ENCODE measurements around the gene MANF.

Gene MANF

DNA sequence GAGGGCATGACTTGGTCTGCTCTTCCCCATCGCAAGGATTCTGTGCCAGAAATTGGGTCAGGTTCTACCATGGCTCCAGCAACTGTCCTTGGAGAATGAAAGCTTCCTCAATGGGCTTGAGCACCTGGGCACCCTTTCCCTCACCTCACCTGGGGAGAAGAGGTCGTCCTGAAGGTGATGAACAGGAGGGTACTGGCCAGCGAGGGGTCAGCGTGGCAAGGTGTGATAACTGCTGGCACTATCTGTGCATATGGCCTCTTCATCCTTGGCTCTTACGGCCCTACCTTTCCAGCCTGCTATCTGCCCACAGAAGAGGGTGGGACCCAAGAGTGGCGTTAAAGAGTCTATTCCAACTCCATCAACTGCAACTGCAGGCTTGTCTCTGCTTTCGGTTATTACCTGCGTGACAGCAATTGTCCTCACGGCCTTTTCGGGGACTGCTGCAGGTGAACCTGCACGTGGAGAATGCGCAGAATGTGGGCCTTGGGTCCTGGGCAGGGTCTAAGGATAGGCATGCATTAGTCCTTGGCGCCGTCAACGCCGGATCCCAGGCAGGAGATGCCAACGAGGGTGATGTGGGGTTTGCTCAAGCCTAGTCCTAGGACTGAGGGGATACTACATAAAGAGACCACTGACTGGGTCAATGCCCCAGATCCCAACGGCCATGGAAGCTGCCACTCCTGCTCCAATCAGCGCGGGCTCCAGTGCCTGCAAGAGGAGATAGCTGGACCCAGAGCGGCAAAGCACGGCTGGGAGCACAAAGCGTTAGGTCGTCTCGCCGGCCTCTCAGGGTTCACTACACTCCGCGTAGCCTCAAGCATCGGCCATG lies 5.4 kb downstream of the MANF start:
- no peak for DNase-seq

DNA sequence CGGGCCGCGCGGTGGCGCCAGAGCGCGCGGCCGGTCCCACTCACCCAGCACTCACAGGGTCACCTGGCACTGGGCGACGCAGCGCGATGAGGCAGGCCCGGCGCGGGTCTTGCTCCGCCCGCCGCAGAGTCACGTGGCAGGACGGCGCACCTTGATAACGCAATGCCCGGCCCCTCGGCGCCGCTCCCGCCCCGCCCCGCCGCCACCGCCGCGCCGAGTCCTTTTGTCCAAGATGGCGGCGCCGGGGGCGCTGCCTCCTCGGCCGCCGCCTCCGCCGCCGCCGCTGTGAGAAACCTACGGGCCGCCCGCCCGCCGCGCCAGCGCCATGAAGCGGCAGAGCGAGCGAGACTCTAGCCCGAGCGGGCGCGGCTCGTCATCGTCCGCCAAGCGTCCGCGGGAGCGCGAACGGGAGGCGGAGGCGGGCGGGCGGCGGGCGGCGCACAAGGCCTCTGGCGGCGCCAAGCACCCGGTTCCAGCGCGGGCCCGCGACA lies 6.0 kb downstream of the MANF start, which contains the start of gene RBM15B:
TSS of gene RBM15B (plus strand) at position 211 of the 491 bp plus-strand sequence. CDS start at position 326, 115 bp downstream.
- peak; percentile 98 for DNase-seq

DNA sequence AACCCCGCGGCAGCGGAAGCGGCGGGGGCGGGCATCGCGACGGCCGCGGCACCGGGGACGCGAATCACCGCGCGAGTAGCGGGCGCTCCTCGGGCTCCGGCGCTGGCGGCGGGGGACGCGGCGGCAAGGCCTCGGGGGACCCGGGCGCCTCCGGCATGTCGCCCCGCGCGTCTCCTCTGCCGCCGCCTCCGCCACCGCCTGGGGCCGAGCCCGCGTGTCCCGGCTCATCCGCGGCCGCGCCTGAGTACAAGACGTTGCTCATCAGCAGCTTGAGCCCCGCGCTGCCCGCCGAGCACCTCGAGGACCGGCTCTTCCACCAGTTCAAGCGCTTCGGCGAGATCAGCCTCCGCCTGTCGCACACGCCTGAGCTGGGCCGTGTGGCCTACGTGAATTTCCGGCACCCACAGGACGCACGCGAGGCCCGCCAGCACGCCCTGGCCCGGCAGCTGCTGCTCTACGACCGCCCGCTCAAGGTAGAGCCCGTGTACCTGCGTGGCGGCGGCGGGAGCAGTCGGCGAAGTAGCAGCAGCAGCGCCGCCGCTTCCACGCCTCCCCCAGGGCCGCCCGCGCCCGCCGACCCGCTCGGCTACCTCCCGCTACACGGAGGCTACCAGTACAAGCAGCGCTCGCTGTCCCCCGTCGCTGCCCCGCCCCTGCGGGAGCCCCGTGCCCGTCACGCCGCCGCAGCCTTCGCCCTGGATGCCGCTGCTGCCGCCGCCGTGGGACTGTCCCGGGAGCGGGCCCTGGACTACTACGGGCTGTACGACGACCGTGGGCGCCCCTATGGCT lies 6.7 kb downstream of the MANF start:
- DNase-seq, result peak; percentile 57

DNA sequence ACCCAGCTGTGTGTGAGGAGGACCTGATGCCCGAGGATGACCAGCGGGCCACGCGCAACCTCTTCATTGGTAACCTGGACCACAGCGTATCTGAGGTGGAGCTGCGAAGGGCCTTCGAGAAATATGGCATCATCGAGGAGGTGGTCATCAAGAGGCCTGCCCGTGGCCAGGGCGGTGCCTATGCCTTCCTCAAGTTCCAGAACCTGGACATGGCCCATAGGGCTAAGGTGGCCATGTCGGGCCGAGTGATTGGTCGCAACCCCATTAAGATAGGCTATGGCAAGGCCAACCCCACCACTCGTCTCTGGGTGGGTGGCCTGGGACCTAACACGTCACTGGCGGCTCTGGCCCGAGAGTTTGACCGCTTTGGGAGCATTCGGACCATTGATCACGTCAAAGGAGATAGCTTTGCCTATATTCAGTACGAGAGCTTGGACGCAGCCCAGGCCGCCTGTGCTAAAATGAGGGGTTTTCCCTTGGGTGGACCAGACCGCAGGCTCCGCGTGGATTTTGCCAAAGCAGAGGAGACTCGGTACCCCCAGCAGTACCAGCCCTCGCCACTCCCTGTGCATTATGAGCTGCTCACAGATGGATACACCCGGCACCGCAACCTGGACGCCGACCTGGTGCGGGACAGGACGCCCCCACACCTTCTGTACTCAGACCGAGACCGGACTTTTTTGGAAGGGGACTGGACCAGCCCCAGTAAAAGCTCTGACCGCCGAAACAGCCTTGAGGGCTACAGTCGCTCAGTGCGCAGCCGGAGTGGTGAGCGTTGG lies 7.5 kb downstream of the MANF start:
- no peak for DNase-seq

DNA sequence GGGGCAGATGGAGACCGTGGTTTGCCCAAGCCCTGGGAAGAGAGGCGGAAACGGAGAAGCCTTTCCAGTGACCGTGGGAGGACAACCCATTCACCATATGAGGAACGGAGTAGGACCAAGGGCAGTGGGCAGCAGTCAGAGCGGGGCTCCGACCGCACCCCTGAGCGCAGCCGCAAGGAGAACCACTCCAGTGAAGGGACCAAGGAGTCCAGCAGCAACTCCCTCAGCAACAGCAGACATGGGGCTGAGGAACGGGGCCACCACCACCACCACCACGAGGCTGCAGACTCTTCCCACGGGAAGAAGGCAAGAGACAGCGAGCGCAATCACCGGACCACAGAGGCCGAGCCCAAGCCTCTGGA lies 8.0 kb downstream of the MANF start:
- DNase-seq, result no peak

DNA sequence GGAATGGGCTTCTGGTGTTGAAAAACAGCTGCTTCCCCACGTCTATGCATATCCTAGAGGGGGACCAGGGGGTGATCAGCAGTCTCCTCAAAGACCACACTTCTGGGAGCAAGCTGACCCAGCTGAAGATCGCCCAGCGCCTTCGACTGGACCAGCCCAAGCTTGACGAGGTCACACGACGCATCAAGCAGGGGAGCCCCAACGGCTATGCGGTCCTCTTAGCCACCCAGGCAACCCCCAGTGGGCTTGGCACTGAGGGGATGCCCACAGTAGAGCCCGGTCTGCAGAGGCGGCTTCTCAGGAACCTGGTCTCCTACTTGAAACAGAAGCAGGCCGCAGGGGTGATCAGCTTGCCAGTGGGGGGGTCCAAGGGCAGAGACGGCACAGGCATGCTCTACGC lies 8.5 kb downstream of the MANF start:
- DNase-seq, result no peak

DNA sequence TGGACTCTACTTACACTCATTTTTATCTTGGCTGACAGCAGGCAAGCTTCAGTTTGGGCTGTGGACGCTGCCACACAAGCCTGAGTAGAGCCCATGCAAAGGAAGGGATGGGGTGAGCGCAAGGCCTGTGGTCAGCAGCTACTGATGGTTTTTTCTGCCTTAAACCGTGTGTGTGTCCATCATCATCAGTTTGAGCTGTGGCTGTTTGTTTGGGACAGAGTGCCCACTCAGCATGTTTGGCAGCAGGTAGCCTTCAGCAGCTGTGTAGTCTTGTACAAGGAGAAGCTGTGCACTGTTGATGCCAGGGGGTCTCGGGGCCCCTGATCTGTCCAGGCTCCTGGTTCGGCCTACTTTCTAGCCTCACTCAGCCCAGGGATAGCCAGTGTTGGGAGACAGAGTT lies 9.4 kb downstream of the MANF start:
- DNase-seq, result no peak

DNA sequence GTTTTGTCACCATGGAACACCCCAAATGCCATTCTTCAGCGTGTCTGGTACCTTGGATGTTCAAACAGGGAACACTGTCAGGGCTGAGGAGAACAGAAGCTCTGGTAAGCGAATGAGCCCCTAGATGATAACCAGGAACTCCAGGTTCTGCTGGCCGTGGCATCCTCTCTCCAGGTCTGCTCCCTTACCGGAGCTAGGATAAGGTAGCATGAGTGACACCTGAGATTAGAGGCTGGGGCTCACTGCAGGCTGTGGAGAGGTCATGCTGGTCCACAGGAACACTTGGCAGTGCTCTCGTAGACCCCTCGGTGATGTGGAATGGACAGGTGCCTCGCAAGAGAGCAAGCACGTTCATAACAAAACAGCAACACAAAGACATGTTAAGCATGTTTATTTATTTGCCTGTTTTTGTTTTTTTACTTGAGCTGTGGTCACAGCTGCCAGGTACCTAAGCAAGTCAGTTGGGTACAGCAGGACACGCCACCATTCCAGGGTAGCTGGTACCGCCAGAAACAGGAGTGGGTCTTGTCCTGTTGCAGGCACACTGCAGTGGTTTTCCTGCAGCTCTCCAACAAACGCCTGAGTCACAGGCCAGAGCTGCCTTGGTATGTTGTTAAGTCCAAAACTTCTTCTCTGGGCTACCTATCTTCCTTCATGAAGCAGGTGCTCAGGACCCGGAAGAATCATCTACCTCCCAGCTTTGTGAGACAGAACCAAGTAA lies 10.6 kb downstream of the MANF start:
- no peak for DNase-seq

DNA sequence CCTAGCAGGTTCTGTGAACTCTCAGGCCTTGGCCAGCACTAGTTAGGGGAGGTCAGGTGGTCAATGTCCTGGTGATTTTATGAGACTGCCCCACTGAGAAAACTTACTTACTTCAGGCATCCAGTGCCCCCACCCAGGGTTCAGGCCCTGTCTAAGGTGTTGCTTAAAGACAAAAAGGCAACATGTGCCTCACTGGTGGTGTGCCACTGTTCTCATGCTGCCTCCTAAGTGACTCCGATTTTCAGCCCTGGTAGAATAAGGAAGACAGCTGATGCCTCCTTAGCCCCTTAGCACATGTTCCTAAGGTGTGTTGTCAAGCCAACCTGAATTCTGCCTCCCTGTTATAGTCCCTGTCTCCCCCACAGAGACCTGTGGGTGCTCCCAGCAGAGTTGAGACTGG lies 11.3 kb downstream of the MANF start:
- DNase-seq, result no peak

DNA sequence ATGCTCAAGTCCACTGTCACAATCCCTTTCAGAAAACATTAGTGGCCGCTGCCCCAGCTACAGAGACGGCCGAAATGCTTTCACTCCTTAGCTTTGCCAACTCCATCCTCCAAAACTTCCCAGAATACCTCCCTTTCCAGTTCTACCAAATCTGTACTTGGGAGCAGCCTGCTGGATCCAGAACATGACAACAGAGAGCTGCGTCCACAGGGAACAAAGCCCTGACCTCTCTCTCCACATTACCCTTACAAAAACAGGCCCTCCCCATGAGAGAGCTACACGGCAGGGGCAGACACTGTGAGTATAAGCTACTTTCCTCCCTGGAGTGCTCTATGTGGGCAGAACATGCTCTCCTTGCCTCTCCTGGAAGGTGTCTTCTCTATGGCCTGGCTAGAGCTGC lies 12.3 kb downstream of the MANF start:
- no peak for DNase-seq

DNA sequence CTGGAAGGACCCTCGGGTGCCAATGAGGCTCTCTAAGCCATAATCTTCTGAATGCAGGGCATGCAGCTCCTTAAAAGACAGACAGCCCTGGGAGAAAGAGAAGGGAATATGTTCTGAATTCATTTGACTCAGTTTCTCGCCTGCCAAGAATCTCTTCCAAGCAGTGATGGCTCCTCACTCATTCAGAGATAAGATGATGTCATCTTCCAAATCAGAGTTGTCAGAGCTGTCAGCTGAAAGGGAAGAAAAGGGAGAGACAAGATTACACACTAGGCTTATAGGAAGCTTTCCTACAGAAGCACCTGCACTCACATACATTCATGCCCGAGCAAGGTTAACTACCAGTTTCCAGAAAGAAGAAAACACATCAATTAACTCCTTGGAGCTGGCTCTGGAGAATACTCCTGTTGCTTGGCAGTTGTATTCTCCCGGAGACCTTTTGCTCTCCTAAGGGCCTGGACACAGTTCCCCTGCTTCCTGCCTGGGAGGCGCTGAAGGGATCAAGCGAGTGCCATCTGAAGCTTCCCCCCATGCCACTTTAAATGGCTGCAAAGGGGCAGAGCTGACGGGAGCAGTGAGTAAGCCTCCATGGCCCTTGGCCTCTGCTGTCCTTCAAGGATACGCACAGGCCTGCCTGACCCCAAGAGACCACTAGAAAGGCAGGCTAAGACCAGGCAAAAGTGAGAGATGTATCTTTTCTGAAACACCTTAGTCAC lies 13.7 kb downstream of the MANF start:
- no peak for DNase-seq

DNA sequence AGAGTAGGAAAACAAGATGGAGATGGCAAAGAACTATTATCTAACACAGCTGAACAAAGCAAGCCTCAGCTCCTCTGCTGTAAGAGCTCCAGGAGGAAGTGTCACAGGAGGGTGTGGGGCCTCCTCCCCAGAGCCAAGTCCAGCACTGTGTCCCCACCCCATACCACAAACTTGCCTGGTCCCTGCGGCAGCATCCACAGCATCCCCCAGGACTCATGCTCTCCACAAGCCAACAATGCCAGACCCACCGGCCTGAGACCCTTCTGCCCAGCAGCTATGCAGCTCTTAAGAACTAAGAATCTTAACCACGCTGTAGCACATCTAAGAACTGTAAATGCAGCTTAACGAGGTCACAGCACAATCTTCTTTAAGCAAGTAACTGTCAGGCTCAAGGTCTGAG lies 15.1 kb downstream of the MANF start:
- no peak for DNase-seq

DNA sequence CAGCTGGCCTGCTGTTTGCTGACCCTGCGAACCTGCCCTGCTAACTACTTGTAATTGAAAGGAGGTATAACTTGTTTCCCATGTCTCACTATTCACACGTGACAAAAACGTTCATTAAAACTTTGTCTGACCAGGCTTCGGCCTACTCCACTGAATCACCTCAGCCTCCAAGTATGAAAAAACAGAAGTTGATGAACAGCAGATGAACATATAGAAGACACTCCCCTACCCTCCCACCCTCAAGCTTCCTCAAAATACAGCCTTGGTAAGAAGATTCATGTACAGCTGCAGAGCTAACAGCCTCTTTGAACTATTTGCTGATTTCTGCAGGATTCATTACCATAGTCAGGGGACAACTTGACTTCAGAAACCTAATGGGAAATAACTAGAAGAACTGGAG lies 16.6 kb downstream of the MANF start:
- DNase-seq, result no peak

DNA sequence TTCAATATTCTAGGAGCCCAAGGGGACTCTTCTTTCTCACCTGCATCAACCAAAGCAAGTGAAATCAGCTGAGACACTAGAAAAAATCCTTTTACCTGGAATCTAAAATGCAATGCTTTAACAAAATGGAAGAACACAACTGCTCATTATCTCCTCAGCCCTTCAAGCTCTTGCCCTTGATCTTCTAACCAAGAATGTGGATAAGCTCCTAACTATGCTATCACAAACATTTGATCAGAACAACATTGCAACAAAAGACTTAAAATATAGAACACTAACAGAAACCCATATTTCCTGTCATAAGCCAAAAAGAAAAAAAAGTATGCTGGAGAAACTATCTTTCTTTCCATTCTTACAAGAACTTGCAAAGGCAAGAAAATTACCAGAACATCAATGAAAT lies 18.6 kb downstream of the MANF start:
- no peak for DNase-seq

DNA sequence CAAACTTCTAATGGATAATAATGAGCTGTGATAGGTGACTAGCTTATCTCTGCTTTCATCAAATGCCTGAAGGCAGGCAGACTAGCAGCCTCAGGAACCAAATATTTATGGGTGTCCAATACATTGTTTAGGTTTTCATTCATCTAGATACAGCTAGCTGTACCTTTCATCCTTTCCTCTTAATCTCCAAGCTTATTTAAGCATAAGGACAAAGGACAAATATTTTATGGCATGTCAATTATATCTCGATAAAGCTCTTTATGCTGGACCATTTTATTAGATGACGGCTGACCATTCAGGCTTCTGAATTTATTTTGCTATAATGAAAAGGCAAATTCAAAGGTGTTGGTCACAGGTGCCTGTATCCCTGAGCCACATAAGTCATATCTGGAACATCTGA lies 22.9 kb downstream of the MANF start:
- no peak for DNase-seq

DNA sequence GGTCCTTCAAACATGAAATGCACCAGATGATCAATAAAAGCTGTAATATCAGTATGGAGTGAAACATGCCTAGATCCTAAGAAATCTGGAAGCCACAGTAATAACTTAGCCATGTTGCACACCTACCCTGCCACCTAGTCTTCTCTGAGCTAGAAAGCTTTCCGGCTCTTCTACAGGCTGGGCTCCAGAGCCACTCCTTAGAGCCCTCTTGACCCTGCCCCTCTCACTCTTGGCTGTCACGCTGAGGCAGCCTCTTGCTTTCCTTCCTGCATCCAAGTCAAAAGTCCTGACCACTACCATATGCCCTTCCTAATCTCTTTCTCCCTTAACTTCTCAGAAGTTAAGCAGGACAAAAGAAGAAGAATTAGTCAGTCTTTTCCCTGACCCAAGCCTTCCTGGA lies 23.7 kb downstream of the MANF start:
- DNase-seq, result no peak

DNA sequence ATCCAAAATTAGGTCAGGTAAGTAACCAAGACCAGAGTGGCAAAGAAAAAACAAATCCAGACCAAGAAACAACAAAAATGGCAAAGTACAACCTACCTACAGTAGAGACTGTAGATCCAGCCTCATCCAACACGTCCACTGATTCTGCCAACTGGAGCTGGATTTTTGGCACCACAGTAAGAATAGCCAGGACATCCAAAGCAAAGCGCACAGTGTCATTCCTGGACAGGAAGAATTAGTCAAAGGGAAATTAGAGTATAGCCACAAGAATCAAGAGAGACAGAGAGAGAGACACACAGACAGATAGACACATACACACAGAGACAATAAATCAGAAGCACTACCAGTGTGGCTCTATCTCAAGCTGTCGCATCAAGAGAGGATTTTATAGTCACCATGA lies 37.1 kb downstream of the MANF start:
- no peak for DNase-seq

DNA sequence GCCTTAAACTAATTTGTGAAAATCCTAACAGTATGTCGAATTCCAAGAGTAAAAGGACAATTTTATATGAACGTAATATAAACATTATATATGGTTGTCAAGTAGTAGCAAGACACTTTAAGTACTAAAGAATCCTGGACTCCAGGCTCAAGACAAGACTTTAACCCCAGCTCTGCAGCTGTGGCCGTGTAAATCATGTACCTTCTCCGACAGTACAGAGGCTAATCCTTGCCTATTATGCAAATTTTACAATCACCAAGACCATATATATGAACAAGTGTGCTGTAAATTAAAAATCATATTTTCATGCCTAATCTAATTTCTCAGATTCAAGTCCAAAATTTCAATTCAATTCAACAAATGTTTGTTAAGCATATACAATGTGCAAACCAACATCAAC lies 41.8 kb downstream of the MANF start:
- no peak for DNase-seq

DNA sequence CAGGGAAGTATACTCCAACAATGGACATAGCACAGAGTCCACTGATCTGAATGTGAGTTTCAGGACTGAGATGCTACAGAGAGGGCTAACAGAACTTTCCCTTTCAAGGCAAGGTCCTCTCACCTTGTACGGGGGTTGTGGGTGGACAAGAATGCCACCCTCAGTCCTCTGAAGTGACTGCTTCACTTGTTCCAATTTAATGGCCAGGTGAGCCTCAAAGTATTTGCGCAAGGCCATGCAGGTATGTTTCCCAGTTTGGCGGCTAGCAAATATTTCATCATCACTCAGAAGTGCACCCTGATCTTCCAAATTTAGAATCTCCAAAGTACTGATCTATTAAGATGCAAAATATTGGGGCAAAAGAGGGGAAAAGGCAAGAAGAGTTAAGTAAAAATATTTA lies 44.0 kb downstream of the MANF start:
- no peak for DNase-seq

DNA sequence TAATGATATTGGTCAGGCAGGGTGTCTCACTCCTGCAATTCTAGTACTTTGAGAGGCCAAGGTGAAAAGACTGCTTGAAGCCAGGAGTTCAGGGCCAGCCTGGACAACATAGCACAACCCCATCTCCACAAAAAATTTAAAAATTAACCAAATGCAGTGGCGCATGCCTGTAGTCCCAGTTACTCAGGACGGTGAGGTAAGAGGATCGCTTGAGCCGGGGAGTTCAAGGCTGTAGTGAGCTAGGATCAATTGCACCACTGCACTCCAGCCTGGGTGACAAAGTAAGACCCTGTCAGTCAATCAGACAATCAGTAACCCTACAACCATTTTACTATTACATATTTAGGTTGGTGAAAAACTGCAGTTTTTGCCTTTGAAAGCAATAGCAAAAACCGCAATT lies 49.0 kb downstream of the MANF start:
- no peak for DNase-seq

DNA sequence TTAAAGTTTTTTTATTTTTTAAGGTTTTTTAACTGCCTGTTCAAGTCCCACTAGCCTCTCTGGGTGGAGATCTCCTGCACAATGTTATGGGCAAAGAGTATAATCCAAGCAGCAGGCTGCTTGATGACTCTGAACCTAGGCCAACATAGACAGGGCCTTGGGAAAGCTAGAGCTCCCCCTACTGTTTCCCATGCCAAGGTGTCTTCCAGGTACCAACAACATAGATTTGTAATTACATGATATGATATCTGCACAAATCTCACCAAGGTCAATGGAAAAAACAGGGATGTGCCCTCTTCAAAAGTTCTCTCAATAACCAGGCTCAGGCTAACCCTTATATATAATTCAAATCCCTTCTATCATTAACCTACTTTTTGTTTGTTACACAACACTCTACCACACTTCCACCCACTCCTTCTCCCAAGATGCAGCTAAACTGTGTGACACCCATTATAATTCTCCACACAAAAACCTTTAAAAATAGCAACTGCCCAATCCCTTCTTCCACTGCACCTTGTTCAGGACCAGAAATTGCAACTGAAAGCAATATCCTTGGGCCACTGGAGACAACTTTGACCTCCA lies 49.7 kb downstream of the MANF start:
- peak; percentile 55 for DNase-seq

Measured in activated CD4-positive, alpha-beta T cell treated with anti-CD3 and anti-CD28 coated beads for 48 hours (primary cell).